GM18870 (cell line): ENCODE data around the gene BANP.
"Not testable (repeated sequence)": the region's sequence is repeated elsewhere in the genome, so short reads cannot be mapped to it uniquely, and the experiment has no call there.

Source experiments
- ATAC-seq: cut with Tn5 transposase; IDR thresholded peaks from one replicate; pipeline ENCODE4 v1.9.1; 2021; ENCODE audit warnings: moderate library complexity; ENCODE audit not compliant: unreplicated experiment

BANP gene

DNA sequence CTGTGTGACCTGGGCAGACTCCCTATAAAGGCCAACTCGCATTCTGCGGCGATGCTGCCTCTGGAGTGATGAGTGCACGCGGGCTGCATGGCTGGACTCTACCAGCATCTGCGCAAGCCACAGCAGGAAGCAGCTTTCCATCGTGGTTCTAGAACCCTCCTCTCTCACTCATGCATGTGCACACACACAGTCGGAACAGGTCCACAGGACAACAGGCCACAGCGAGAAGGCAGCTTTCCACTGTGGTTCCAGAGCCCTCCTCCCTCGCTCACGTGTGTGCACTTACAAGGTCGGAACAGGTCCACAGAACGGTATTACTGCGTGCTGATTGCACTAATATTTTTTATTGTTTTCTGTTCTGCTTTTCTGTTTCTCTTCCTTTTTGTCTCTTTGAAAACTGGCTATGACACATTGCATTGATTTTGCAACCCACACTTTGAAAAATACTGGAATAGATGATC lies 92.9 kb downstream of the BANP start:
- peak; percentile 46 for ATAC-seq

DNA sequence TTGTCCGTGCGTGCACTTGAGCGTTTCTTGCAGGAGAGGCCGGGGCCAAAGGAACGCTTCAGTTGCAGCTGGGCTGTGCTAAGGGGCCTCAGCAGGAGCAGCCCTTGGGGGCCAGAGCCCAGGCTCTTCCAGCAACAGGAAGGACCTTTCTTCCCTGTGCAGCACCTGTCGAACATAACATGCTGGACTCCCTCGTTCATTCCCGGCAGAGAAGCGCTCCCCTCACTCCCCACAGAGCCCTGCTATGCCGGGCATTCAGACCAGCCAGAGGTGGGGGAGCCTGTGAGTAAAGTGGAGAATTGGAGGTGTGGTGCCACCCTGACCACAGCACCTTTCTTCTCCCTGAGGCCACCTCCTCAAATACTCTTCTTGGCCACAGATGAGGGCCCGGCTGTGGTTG lies 94.1 kb downstream of the BANP start:
- ATAC-seq = not testable (repeated sequence)

DNA sequence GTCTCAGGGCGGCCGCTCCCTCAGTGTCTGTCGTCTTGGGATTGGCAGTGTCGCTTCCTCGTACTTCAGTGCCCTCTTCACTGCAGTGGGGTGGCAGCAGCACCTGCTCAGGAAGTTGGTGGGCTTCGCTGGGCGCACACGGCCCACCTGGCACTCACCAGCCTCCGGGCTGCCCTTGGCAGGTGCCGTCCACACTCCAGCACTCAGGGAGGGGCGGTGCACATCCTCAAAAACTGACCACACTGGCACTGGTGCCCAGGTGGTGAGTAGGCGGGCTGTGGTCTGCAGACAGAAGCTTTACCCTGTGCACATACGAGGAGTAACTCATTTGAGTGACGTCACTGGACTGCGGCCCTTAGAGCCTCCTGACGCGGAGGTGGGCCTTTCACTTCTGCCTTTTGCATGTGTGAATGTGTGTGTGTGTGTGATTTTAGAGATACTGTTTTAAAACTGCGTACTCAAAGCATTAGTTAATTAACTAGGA lies 94.6 kb downstream of the BANP start:
- ATAC-seq = peak; percentile 49

DNA sequence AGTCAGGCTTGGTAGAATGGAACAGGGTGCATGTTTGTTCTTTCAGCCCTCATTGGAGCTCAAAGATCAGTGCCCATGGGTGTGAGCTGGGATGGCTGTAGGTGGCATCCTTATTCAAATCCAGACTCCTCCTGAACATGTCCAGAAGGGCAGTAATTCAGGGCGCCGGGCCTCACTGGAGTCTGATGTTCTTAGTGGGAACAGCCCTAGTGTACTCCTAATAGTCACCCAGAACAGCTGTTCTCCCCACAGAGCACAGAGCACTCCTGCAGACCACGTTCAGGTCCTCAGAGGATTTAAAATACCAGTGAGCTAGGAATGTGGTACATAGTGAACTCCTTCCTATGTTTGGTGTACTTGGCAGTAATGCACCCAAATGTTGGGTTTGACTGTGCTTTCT lies 96.2 kb downstream of the BANP start:
- ATAC-seq = no peak

DNA sequence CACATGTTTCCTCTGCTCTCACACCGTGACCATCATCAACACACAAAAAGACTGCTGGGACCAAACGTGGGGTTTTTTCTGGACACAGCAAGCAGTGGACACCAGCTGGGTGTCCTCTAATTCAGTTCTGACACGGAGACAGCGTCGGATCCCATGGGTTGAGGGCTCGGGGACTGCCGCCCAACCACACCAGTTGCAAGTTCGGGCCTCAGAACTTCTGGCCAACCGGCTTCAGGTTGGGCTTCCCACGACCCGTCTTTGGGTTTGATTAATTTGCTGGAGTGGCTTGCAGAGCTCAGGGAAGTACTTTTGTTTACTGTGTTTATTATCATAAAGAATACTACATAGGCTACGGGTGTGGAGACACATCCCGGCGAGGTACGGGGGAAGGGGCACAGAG lies 97.8 kb downstream of the BANP start:
- ATAC-seq = no peak

DNA sequence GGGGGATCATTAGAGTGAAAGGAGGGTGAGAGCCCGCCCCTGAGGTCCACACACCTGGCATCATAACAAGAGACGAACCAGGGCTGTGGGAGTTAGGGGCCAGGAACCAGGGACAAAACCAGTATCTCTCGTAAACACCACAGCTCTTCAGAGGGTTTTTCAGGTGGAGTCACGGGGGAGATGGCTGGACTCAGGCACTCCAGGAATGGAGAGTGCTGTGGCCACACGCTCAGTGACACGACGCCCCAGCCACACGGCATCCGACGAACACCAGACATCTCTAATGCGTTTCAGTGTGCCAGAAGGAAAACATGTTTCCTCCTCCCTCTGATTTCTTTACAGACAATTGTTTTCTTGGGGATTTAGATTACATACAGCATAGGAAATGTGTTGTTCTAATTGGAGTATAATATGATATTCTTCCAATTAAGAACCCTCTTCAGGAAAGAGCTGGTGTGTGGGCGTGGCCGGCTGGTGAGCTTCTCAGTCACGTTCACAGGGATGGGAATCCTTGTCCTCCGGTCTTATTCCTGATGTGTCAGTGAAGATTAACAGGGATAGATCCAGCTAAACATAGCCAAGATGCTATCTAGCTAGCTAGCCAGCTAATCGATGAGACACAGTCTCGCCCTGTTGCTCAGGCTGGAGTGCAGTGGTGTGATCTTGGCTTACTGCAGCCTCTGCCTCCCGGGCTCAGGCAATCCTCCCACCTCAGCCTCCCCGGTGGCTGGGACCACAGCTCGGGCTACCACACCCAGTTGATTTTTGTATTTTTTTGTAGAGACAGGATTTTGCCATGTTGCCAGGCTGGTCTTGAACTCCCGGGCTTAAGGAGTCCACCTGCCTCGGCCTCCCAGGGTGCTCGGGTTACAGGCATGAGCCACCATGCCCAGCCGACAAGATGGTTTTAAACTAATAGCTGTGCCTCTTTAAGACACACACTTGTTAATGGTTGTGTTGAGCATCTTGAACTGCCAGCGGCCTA lies 98.6 kb downstream of the BANP start:
- ATAC-seq = no peak

DNA sequence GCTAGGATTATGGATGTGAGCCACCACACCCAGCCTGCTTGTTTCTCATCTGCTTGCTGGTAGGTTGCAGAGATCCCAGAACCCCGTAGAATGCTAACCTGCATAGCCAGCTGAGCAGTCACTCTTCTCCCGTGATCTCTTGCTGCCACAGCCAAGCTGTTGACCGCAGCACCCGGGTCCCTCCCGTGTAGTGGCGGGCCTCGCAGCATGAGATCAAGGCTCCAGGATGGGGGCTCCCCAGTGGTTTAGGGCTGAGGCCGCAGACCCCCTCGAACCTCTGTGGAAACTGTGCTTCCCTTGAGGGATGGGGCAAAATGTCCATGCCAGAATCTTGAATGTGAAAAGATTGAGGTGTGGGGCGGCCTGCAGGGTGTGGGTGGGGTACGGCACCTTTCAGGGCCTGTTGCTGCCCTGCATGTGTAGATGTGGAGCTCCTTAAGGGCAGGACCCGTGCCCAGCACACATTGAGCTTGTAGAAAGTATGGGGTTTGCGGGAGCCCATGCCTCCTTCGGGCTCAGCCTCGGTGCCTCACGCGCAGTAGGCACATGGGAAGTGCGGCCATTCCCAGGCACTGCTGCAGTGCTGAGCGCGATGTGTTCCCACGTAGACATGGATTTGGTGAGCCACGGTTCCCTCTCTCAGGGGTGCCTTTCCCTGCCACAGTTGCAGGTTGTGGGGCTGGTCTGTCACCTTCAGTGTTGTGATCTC lies 99.9 kb downstream of the BANP start:
- no peak for ATAC-seq

DNA sequence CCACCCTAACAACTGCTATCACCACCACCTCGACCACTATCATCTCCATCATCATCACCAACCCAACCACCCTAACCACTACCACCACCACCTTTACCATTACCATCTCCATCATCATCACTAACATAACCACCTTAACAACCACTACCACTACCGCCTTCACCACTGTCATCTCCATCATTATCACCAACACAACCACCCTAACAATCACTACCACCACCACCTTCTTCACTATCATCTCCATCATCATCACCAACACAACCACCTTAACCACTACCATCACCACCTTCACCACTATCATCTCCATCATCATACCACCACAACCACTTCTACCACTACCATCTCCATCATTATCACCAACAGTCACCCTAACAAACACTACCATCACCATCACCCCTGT lies 101.4 kb downstream of the BANP start:
- ATAC-seq = no peak

DNA sequence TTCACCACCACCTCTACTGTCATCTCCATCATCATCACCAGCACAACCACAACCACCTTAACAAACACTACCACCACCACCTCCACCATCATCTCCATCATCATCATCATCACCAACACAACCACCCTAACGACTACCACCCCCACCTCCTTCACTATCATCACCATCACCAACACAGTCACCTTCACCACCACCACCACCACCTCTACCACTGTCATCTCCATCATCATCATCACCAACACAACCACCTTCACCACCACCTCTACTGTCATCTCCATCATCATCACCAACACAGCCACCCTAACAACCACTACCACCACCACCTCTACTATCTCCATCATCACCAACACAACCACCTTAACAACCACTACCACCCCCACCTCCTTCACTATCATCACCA lies 102.2 kb downstream of the BANP start:
- not testable (repeated sequence) for ATAC-seq

DNA sequence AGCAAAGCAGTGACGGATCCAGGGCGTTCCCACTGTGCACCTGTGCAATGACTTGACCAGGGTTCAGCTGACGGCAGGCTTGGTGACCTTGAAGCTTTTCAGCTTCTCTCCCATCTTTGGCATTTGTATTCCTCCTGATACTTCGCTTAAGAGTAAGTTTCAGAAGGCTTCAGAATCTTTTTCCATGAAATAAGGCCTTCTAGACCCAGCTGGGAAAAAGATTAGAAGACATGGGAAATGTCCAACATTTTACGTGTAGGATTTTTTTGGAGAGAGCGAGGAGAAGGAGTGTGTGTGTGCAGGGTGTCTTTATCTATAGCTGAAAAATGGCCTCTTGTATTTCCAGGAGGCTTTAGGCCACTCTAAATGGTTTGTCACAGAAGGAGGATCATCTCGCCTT lies 104.1 kb downstream of the BANP start:
- no peak for ATAC-seq

DNA sequence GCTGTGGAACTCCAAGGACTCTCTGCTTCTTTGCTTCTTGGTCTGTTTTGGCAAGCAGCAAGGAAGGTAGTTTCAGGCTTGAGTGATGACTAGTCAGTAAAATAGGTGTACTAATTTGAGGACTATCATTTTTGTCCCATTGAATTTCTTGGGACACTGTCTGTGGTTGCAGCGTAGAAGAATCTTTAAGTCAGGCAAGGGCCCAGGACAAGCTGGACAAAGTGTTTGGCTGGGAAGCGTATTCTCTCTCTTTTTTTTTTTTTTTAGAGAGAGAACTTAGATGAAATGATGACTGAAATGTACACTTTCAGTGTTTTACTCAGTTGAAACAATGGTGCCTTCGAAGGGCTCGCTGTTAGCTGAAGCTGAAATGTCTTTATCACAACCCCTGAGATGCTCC lies 105.0 kb downstream of the BANP start:
- ATAC-seq = no peak

DNA sequence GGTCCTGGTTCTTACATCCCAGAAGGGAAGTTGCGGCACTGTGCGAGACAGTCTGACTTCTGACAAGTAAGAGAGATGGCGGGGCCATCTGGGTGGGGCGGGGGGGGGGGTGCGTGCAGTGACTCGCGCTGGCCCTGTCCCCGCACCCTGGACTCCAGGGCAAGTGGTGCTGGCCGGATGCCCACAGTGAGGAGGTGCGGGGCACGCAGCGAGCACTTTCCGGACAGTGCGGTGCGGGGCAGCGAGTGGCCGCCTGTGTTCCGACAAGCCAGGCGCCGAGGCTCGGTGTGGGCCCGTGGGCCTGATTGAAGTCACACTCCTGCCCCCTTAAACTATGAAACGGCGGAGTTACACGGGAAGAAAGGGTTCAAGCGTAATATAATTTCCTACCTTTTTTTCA lies 106.4 kb downstream of the BANP start:
- no peak for ATAC-seq

DNA sequence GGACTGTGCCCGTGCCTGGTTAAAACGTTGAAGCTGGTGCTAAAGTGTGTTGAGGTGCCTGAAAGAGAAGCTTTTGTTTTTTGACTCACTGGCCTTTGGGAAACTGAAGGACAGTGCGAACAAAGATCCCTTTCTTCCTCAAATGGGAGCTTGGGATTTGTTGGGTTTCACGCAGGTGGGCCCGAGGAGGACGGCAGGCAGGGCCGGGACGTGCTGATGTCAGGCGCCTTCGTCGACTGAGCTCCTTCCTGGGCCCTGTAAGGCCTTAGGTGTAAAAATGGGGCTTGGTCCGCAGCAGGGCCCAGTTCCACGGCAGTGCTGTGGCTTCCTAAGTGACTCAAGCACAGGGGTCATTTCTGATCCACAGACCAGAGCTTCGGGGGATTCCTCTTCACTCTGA lies 106.9 kb downstream of the BANP start:
- ATAC-seq = no peak

DNA sequence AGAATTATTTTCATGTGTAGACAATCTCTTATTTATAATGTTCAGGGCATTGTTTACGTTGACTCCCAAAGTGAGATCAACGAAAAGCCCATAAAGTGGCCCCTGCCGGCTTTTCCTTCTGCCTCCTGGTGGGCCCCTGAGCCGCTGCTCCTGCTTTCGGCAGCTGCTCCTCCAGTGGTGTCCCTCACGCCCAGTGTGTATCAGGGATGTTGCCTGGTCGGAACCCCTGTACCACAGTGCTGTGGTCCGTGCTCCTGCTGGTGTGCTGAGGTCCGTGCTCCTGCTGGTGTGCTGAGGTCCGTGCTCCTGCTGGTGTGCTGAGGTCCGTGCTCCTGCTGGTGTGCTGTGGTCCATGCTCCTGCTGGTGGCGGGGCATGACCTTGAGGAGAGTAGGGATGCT lies 107.6 kb downstream of the BANP start:
- ATAC-seq = no peak

DNA sequence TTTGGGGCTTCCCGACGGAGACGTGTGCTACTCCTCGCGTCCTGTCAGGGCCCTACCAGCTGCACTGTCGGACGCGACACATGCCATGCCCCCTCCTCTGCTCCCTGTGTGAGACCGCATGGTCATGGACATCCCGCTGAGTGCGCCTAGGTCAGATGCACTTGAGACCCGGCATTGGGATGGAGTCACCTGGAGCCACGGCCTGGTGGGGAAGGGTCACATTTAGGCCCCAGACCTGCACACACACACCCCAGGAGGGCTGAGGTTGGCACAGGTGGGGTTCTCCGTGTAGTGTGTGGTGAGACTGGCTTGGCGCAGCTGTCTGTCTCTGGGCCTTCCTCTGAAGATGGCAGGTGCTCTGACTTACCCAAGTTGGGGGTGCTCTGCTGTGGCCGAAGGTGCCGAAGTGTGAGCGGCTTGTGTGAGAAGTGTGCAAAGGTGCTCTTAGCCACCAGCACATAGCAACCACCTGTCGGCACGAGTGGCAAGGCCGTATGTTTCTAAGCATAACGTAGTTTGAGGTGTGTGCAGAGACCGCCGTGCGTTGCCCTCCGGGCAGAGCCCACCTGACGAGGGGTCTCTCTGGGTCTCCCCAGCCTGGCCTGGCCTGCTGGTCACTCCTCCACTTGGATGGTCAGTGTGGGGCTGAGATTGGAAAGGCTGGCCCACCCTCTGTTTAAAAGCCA lies 108.6 kb downstream of the BANP start:
- ATAC-seq = no peak

DNA sequence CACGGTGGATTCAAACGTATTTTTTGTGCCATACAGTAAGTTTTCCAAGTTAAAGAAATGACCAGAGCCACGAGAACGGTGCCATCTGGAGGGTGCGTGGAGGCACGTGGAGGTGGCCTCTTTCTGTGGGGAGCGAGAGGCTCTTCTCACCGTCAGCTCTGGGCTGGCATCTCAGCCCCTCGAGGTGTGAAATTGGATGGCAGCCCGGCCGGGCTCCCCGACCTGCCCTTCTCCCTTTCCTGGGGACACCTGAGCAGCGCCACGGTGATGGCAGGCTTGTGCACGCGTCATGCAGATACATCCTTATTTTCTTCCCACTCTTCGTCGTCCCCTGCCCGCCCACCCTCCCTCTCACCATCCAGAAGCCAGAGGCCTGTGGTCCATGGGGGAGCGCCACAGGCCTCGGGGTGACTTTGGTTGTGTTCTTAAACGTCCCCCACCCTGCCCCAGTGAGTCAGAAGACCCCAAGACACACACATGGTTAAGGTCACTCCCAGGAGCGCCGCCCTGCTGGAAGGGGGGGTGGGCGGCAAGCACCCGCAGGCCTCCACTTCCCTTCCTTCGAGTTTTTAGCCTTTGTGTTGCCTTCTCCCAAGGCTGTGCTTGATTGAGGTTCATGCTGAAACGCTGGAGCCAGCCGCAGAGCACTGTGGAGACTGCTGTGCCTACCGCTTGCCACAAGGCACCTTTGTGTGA lies 109.4 kb downstream of the BANP start:
- ATAC-seq = no peak

DNA sequence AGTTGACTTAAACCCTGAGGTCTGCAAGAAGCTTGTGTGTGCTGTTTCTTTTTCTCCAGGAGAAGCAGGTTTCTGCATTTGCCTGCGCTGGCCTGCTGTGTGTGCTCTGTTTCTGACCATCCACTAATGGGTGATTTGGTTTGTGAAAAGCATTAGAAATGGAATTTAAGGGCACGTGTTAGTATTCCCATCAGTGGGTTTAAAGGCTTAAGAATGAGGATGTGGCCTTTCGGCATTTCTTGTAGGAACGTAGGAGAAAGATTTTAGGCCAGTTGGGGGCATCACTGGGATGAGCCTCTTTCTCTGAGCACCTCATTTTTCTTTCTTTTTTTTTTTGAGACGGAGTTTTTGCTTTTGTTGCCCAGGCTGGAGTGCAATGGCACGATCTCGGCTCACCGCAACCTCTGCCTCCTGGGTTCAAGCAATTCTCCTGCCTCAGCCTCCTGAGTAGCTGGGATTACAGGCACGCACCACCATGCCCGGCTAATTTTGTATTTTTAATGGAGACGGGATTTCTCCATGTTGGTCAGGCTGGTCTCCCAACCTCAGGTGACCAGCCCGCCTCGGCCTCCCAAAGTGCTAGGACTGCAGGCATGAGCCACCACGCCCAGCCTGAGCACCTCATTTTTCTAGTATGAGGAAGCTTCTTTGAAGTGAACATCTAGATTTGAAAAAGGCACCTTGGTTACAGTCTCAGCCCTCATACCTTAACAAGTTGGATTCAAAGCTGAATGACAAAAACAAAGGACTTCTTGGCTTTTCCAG lies 110.3 kb downstream of the BANP start:
- ATAC-seq = no peak

DNA sequence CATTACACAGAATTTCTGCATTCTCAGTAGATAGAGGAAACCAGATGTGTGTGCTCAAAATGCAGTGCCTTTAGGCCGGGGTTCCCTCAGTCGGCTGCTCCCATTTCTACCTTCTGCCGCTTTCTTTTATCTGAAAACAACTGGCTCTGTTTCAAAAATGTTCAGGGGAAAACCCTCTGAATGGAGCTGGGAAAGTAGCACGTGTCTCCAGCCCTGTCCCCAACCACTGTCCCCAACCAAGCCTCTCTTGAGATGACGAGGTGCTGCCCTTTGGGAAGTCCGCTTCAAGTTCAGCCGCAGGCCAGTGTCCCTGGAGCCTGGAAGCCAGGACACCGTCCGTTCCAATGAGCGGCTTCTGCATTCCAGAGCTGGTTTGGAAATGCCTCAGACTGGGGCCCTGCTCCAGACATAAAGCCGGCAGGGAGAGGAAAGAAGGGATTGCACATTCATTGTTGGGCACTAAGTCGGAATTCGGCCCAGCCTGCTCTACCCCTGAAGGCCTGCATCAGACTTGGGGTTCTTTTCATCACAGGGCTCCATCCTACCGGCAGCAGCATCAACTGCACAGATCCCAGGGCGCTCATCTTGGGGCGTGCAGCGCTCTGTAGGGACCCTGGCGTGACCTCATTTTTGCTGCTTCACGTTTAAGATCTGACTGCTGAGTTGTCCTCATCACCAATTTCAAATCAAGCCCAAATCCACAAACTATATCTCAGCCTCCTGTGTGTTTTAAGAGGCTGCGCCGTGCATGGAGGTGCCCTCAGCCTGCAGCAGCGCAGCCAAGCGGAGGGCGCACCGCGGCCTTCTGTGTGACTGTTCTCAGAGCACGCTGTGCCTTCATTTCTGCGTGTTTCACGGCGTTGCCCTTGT lies 111.3 kb downstream of the BANP start:
- ATAC-seq = no peak

DNA sequence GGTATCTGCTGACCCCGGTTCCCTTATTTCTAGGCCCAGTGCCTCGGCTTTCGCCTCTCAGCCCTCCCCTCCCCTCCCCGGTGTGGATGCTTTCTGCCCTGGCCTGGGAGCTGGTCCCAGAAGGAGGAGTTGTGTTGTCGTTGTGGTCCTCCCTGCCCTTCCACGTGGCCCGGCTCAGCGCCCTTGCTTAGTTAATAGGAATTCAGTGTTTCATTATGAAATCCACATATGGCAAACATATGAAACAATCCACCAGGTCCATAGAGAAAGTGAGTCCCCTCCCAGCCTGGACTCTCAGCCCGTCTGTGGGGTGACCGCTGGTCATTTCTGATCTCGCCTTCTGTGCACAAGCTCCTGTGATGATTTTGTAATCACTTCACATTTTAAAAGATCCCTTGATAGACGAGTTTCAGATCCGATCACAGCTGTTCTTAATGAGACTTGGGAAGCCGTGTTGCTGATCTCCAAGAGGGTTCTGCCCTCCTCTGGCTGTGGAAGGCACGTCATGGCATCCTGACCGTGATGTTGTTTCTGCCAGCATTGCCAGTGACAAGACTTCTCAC lies 112.1 kb downstream of the BANP start:
- ATAC-seq = no peak
